ENCODE results near the gene CCDC87.

GRCh38 chr11:66545701-66546367 is 47.0 kb downstream of the CCDC87 start, which contains the start of gene ZDHHC24:
- no peak for TF ChIP-seq RXRA (IDR thresholded peaks at IDR 0.05)
- peak; percentile 50 for TF ChIP-seq YY1 (IDR thresholded peaks at IDR 0.05)

Data from liver (tissue), 2 donors.